Panc1 (cell line): ENCODE data around the gene SRF. TPM values are rescaled to one million over a fixed set of nuclear protein-coding genes. Genes with fewer than 3 reads are reported as not detected.

Experiments
- ATAC-seq: fragments of 200-7000 bp; cut with Tn5 transposase; 2 replicates; pipeline ENCODE4 v1.9.1; 2020; ENCODE audit warnings: mild to moderate bottlenecking, moderate library complexity
- BruUV-seq: library from RNA; stranded (reverse); fragments of 400-500 nt; replicated peaks from 2 replicates; lab custom pipeline; 2021; lab: Mats Ljungman, UMichigan
- CTCF ChIA-PET: fragments of 300-600 bp; sonication (Branson Sonifier 250); formaldehyde crosslinking; loops from one replicate; lab custom pipeline; 2022; ENCODE audit warnings: antibody characterized with exemption; lab: Charles Lee
- POLR2A ChIA-PET: fragments of 300-600 bp; sonication (Branson Sonifier 250); formaldehyde crosslinking; loops from one replicate; lab custom pipeline; 2022; ENCODE audit warnings: antibody characterized with exemption; lab: Charles Lee
- DNase-seq: peaks from one replicate; pipeline ENCODE4 v3.0.0-alpha.2; 2010; ENCODE audit warnings: low read depth, low spot score
- H3K27ac ChIP-seq: 2 replicates; pipeline ENCODE4 v1.5.1; 2011; ENCODE audit warnings: mild to moderate bottlenecking, low read length, inconsistent platforms
- H3K27me3 ChIP-seq: fragments of 200-500 bp; sonication (Bioruptor generic); 2 replicates; pipeline ENCODE4 v1.6.0; 2014; ENCODE audit warnings: low read length, inconsistent platforms; ENCODE audit not compliant: control insufficient read depth, insufficient read depth
- H3K36me3 ChIP-seq: fragments of 200-500 bp; sonication (Bioruptor generic); 2 replicates; pipeline ENCODE4 v1.5.1; 2014; ENCODE audit warnings: inconsistent platforms, mild to moderate bottlenecking, low read length, moderate library complexity; ENCODE audit not compliant: control insufficient read depth, insufficient read depth
- H3K4me1 ChIP-seq: 2 replicates; pipeline ENCODE4 v1.5.1; 2011; ENCODE audit warnings: inconsistent platforms, mild to moderate bottlenecking, low read length, moderate library complexity; ENCODE audit not compliant: control insufficient read depth, insufficient read depth
- H3K4me3 ChIP-seq, 2 experiments: 2 replicates each; pipeline ENCODE4 v1.5.1; 2011 to 2012; ENCODE audit warnings: low read depth in 2 of 2, low read length in 2 of 2, mild to moderate bottlenecking in 2 of 2, inconsistent platforms in 1 of 2, moderate library complexity in 1 of 2
- H3K9me3 ChIP-seq: fragments of 200-500 bp; sonication (Bioruptor generic); 2 replicates; pipeline ENCODE4 v1.5.1; 2014; ENCODE audit warnings: low read depth, mild to moderate bottlenecking, inconsistent platforms, low read length, moderate library complexity; ENCODE audit not compliant: control insufficient read depth, insufficient read depth
- POLR2AphosphoS5 ChIP-seq: IDR thresholded peaks from 2 replicates; pipeline ENCODE4 v1.6.1; 2012; ENCODE audit warnings: mild to moderate bottlenecking, low read depth, low read length, moderate library complexity
- SIN3A ChIP-seq: IDR thresholded peaks from 2 replicates; pipeline ENCODE4 v1.6.1; 2012; ENCODE audit warnings: low read depth, mild to moderate bottlenecking, low read length, moderate library complexity, borderline replicate concordance; ENCODE audit not compliant: insufficient read depth
- TCF7L2 ChIP-seq: IDR thresholded peaks from 2 replicates; pipeline ENCODE4 v1.6.1; 2011; ENCODE audit warnings: mild to moderate bottlenecking, low read depth, low read length, inconsistent platforms
- in situ Hi-C: cut with HindIII; loops from 2 replicates; pipeline ENCODE4 v1.10.0; 2016; ENCODE audit warnings: low sequenced_read_pairs, low pct_unique_long_range_greater_than_20kb
- intact Hi-C: fragments of 100-400 bp; cut with micrococcal nuclease; formaldehyde crosslinking; loops from one replicate; pipeline ENCODE4 v1.10.0; 2022; ENCODE audit not compliant: unreplicated experiment
- total RNA-seq: library from RNA; stranded (reverse); gene quantifications from one replicate; pipeline ENCODE4 v1.2.1, GENCODE V29; 2021; ENCODE audit not compliant: unreplicated experiment
- TF ChIP-seq, protein P1 (sequence below), 2 experiments: IDR thresholded peaks; 2 replicates each; pipeline ENCODE4 v1.6.1; 2011 to 2012; ENCODE audit warnings: low read depth in 2 of 2, control low read depth in 1 of 2, low read length in 1 of 2, mild to moderate bottlenecking in 1 of 2, moderate library complexity in 1 of 2; ENCODE audit not compliant: insufficient read depth in 1 of 2
- TF ChIP-seq, protein P2 (sequence below): fragments of 450-650 bp; IDR thresholded peaks from 2 replicates; pipeline ENCODE4 v1.5.1; 2017; ENCODE audit warnings: mild to moderate bottlenecking

Gene SRF
- total RNA-seq, 1 experiment from 2014 or later, result 48.9 TPM

DNA sequence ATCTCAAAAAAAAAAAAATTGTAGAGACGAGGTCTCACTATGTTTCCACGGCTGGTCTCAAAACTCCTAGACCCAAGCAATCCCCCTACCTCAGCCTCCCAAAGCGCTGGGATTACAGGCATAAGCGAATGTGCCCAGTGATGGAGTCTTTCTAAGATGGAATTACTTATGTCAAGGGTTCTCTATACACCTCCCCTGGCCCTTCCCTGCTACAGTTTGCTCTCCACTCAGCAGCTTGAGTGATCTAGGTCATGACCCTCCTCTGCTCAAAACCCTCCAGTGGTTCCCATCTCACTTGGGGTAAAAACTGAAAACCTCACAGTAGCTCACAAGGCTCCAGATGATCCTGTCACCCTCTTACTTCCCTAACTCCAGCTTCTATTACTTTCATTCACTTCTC lies 60.0 kb downstream of the SRF start:
- TF ChIP-seq, protein P1, sequence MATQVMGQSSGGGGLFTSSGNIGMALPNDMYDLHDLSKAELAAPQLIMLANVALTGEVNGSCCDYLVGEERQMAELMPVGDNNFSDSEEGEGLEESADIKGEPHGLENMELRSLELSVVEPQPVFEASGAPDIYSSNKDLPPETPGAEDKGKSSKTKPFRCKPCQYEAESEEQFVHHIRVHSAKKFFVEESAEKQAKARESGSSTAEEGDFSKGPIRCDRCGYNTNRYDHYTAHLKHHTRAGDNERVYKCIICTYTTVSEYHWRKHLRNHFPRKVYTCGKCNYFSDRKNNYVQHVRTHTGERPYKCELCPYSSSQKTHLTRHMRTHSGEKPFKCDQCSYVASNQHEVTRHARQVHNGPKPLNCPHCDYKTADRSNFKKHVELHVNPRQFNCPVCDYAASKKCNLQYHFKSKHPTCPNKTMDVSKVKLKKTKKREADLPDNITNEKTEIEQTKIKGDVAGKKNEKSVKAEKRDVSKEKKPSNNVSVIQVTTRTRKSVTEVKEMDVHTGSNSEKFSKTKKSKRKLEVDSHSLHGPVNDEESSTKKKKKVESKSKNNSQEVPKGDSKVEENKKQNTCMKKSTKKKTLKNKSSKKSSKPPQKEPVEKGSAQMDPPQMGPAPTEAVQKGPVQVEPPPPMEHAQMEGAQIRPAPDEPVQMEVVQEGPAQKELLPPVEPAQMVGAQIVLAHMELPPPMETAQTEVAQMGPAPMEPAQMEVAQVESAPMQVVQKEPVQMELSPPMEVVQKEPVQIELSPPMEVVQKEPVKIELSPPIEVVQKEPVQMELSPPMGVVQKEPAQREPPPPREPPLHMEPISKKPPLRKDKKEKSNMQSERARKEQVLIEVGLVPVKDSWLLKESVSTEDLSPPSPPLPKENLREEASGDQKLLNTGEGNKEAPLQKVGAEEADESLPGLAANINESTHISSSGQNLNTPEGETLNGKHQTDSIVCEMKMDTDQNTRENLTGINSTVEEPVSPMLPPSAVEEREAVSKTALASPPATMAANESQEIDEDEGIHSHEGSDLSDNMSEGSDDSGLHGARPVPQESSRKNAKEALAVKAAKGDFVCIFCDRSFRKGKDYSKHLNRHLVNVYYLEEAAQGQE (IDR thresholded peaks at IDR 0.05; ENCODE audit: insufficient read depth in 1 of 2, low read depth in 2 of 2, low read length in 1 of 2), result no peak
- TF ChIP-seq POLR2AphosphoS5, result no peak
- no peak for TF ChIP-seq SIN3A
- TF ChIP-seq, protein P2, sequence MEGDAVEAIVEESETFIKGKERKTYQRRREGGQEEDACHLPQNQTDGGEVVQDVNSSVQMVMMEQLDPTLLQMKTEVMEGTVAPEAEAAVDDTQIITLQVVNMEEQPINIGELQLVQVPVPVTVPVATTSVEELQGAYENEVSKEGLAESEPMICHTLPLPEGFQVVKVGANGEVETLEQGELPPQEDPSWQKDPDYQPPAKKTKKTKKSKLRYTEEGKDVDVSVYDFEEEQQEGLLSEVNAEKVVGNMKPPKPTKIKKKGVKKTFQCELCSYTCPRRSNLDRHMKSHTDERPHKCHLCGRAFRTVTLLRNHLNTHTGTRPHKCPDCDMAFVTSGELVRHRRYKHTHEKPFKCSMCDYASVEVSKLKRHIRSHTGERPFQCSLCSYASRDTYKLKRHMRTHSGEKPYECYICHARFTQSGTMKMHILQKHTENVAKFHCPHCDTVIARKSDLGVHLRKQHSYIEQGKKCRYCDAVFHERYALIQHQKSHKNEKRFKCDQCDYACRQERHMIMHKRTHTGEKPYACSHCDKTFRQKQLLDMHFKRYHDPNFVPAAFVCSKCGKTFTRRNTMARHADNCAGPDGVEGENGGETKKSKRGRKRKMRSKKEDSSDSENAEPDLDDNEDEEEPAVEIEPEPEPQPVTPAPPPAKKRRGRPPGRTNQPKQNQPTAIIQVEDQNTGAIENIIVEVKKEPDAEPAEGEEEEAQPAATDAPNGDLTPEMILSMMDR, result no peak
- TF ChIP-seq TCF7L2, result no peak
- DNase-seq, result no peak
- no peak for ATAC-seq
- H3K36me3 ChIP-seq, result no peaks in the 10 kb centered on the region
- in situ Hi-C loops (no loop called here), intact Hi-C loops (no loop called here)
- no TSS peak for BruUV-seq
- POLR2A ChIA-PET, result interaction anchor here (0.6 kb wide), 1 partner anchor 115 kb away, joined by 6 read pairs; no protein-coding TSS in a partner anchor
- H3K4me1 ChIP-seq, result no peaks in the 10 kb centered on the region
- no peaks in the 10 kb centered on the region for H3K9me3 ChIP-seq
- CTCF ChIA-PET, result no interaction called here
- H3K27me3 ChIP-seq, result peaks cover 3% of the 10 kb centered on the region; the same call in 1 of the 2 replicates
- H3K27ac ChIP-seq, result no peak overlapping the region
- no peak overlapping the region for H3K4me3 ChIP-seq

Other genes starting within 250 kb of the SRF start
- 72.8 TPM for gene CNPY3, start 241.8 kb upstream of the SRF start, total RNA-seq
- 0.72 TPM for gene GNMT, start 210.5 kb upstream of the SRF start, total RNA-seq
- gene PEX6, start 192.1 kb upstream of the SRF start, total RNA-seq, result 21.7 TPM
- gene PPP2R5D, start 186.7 kb upstream of the SRF start, total RNA-seq, result 63.6 TPM
- gene MEA1, start 157.3 kb upstream of the SRF start, total RNA-seq, result 111 TPM
- 60.9 TPM for gene KLHDC3, start 157.0 kb upstream of the SRF start, total RNA-seq
- gene RRP36, start 149.6 kb upstream of the SRF start, total RNA-seq, result 106 TPM
- gene CUL7, start 117.4 kb upstream of the SRF start, total RNA-seq, result 32.1 TPM
- gene MRPL2, start 111.8 kb upstream of the SRF start, total RNA-seq, result 65.6 TPM
- 22.6 TPM for gene KLC4, start 111.6 kb upstream of the SRF start, total RNA-seq
- gene PTK7, start 95.0 kb upstream of the SRF start, total RNA-seq, result 240 TPM
- gene CUL9, start 10.9 kb downstream of the SRF start, total RNA-seq, result 54.3 TPM
- gene DNPH1, start 58.2 kb downstream of the SRF start, total RNA-seq, result 67.3 TPM
- 0.10 TPM for gene TTBK1, start 72.2 kb downstream of the SRF start, total RNA-seq
- gene SLC22A7, start 127.0 kb downstream of the SRF start, total RNA-seq, result not detected
- 0.64 TPM for gene CRIP3, start 137.6 kb downstream of the SRF start, total RNA-seq
- gene ZNF318, start 198.4 kb downstream of the SRF start, total RNA-seq, result 28.0 TPM